ENCODE results near the gene BTBD18. TPM values are rescaled to one million over a fixed set of nuclear protein-coding genes. Genes with fewer than 3 reads are reported as not detected.

The BTBD18 gene
- total and polyA plus RNA-seq, 2 of the 13 experiments (the other 11 are each of a cell fraction or from before 2014, with no cell fraction given) = not detected

GRCh38 chr11:57744357-57744756 is 7.3 kb downstream of the BTBD18 start (continued):
- no peak for TF ChIP-seq ARID5B (CRISPR knock-in tag; IDR thresholded peaks at IDR 0.05)
- TF ChIP-seq, protein P1, sequence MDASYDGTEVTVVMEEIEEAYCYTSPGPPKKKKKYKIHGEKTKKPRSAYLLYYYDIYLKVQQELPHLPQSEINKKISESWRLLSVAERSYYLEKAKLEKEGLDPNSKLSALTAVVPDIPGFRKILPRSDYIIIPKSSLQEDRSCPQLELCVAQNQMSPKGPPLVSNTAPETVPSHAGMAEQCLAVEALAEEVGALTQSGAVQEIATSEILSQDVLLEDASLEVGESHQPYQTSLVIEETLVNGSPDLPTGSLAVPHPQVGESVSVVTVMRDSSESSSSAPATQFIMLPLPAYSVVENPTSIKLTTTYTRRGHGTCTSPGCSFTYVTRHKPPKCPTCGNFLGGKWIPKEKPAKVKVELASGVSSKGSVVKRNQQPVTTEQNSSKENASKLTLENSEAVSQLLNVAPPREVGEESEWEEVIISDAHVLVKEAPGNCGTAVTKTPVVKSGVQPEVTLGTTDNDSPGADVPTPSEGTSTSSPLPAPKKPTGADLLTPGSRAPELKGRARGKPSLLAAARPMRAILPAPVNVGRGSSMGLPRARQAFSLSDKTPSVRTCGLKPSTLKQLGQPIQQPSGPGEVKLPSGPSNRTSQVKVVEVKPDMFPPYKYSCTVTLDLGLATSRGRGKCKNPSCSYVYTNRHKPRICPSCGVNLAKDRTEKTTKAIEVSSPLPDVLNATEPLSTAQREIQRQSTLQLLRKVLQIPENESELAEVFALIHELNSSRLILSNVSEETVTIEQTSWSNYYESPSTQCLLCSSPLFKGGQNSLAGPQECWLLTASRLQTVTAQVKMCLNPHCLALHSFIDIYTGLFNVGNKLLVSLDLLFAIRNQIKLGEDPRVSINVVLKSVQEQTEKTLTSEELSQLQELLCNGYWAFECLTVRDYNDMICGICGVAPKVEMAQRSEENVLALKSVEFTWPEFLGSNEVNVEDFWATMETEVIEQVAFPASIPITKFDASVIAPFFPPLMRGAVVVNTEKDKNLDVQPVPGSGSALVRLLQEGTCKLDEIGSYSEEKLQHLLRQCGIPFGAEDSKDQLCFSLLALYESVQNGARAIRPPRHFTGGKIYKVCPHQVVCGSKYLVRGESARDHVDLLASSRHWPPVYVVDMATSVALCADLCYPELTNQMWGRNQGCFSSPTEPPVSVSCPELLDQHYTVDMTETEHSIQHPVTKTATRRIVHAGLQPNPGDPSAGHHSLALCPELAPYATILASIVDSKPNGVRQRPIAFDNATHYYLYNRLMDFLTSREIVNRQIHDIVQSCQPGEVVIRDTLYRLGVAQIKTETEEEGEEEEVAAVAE (CRISPR knock-in tag; IDR thresholded peaks at IDR 0.05; ENCODE audit: borderline replicate concordance) = no peak
- TF ChIP-seq ZBED4 (CRISPR knock-in tag; IDR thresholded peaks at IDR 0.05; ENCODE audit: borderline replicate concordance) = no peak

Data from HepG2 (cell line).